SK-N-SH treated with all-trans-retinoic acid at 6 μM for 48 hours (cell line): ENCODE results near the gene TUBB1.

Experiments used
- ATAC-seq: fragments of 200-7000 bp; cut with Tn5 transposase; 3 replicates; pipeline ENCODE4 v1.9.1; 2020; ENCODE audit warnings: mild to moderate bottlenecking, moderate library complexity
- ARNTL ChIP-seq: fragments of 450-650 bp; formaldehyde crosslinking; IDR thresholded peaks from 2 replicates; pipeline ENCODE4 v1.5.0; 2020; ENCODE audit warnings: low read depth, mild to moderate bottlenecking, moderate library complexity, borderline replicate concordance
- BACH2 ChIP-seq: fragments of 250-450 bp; sonication (Bioruptor Pico); IDR thresholded peaks from 2 replicates; pipeline ENCODE4 v1.9.0; 2021; ENCODE audit warnings: mild to moderate bottlenecking, borderline replicate concordance
- CREB5 ChIP-seq: fragments of 250-450 bp; sonication (Bioruptor Pico); IDR thresholded peaks from 2 replicates; pipeline ENCODE4 v1.5.1; 2020; ENCODE audit warnings: low read depth, mild to moderate bottlenecking, moderate library complexity
- CSDC2 ChIP-seq: fragments of 250-450 bp; sonication (Bioruptor Pico); IDR thresholded peaks from 2 replicates; pipeline ENCODE4 v1.5.0; 2020; ENCODE audit warnings: mild to moderate bottlenecking, moderate library complexity
- CSRNP3 ChIP-seq: fragments of 250-450 bp; sonication (Bioruptor Pico); IDR thresholded peaks from 2 replicates; pipeline ENCODE4 v1.5.1; 2021; ENCODE audit warnings: mild to moderate bottlenecking, moderate library complexity
- ESRRG ChIP-seq: fragments of 250-450 bp; sonication (Bioruptor Pico); IDR thresholded peaks from 2 replicates; pipeline ENCODE4 v1.6.1; 2021; ENCODE audit warnings: mild to moderate bottlenecking
- GLIS3 ChIP-seq: fragments of 250-450 bp; sonication (Bioruptor Pico); IDR thresholded peaks from 2 replicates; pipeline ENCODE4 v1.5.0; 2020; ENCODE audit warnings: mild to moderate bottlenecking, moderate library complexity
- ISL1 ChIP-seq: fragments of 250-450 bp; sonication (Bioruptor Pico); IDR thresholded peaks from 2 replicates; pipeline ENCODE4 v2.1.2; 2022; ENCODE audit warnings: mild to moderate bottlenecking, moderate library complexity
- OSR1 ChIP-seq: fragments of 250-450 bp; sonication (Bioruptor Pico); IDR thresholded peaks from 2 replicates; pipeline ENCODE4 v1.8.0; 2022; ENCODE audit warnings: moderate library complexity, mild to moderate bottlenecking, inconsistent platforms
- PATZ1 ChIP-seq: fragments of 250-450 bp; sonication (Bioruptor Pico); IDR thresholded peaks from 2 replicates; pipeline ENCODE4 v1.8.0; 2020; ENCODE audit warnings: mild to moderate bottlenecking, moderate library complexity, borderline replicate concordance
- POU6F1 ChIP-seq: fragments of 250-450 bp; sonication (Bioruptor Pico); IDR thresholded peaks from 2 replicates; pipeline ENCODE4 v1.8.0; 2021; ENCODE audit warnings: low read depth, mild to moderate bottlenecking, moderate library complexity, borderline replicate concordance
- PPARA ChIP-seq: fragments of 250-450 bp; sonication (Bioruptor Pico); IDR thresholded peaks from 2 replicates; pipeline ENCODE4 v1.5.0; 2020; ENCODE audit warnings: mild to moderate bottlenecking, borderline replicate concordance
- RARB ChIP-seq: fragments of 250-450 bp; sonication (Bioruptor Pico); IDR thresholded peaks from 2 replicates; pipeline ENCODE4 v1.8.0; 2021; ENCODE audit warnings: mild to moderate bottlenecking, moderate library complexity
- SNAI2 ChIP-seq: fragments of 250-450 bp; sonication (Bioruptor Pico); IDR thresholded peaks from 2 replicates; pipeline ENCODE4 v1.5.0; 2020; ENCODE audit warnings: mild to moderate bottlenecking, moderate library complexity
- TCF4 ChIP-seq: fragments of 250-450 bp; sonication (Bioruptor Pico); IDR thresholded peaks from 2 replicates; pipeline ENCODE4 v1.8.0; 2021; ENCODE audit warnings: mild to moderate bottlenecking, moderate library complexity, borderline replicate concordance
- TOX ChIP-seq: fragments of 250-450 bp; sonication (Bioruptor Pico); IDR thresholded peaks from 2 replicates; pipeline ENCODE4 v1.8.0; 2021; ENCODE audit warnings: mild to moderate bottlenecking, moderate library complexity, borderline replicate concordance
- TSHZ2 ChIP-seq: fragments of 250-450 bp; sonication (Bioruptor Pico); IDR thresholded peaks from 2 replicates; pipeline ENCODE4 v1.5.0; 2020; ENCODE audit warnings: mild to moderate bottlenecking, moderate library complexity
- ZC3H10 ChIP-seq: fragments of 250-450 bp; sonication (Bioruptor Pico); IDR thresholded peaks from 2 replicates; pipeline ENCODE4 v1.5.1; 2021; ENCODE audit warnings: mild to moderate bottlenecking, moderate library complexity
- ZFP3 ChIP-seq: fragments of 250-450 bp; sonication (Bioruptor Pico); IDR thresholded peaks from 2 replicates; pipeline ENCODE4 v1.5.0; 2020; ENCODE audit warnings: mild to moderate bottlenecking, moderate library complexity
- ZFP30 ChIP-seq: fragments of 450-650 bp; formaldehyde crosslinking; IDR thresholded peaks from 2 replicates; pipeline ENCODE4 v1.5.0; 2022; ENCODE audit warnings: mild to moderate bottlenecking, moderate library complexity
- ZNF565 ChIP-seq: fragments of 450-650 bp; formaldehyde crosslinking; conservative IDR thresholded peaks from 2 replicates; pipeline ENCODE4 v1.5.0; 2020; ENCODE audit warnings: low read depth, mild to moderate bottlenecking, moderate library complexity
- ZNF70 ChIP-seq: fragments of 450-650 bp; formaldehyde crosslinking; IDR thresholded peaks from 2 replicates; pipeline ENCODE4 v1.5.0; 2020; ENCODE audit warnings: mild to moderate bottlenecking, moderate library complexity
- ZNF8 ChIP-seq: fragments of 450-650 bp; formaldehyde crosslinking; IDR thresholded peaks from 2 replicates; pipeline ENCODE4 v1.5.0; 2020; ENCODE audit warnings: mild to moderate bottlenecking, moderate library complexity

TUBB1 gene

GRCh38 chr20:59022754-59023153 lies 3.5 kb downstream of the TUBB1 start:
- TF ChIP-seq RARB (no peak), PATZ1 (CRISPR knock-in tag) (no peak), ZNF8 (CRISPR knock-in tag) (no peak), SNAI2 (CRISPR knock-in tag) (no peak), ARNTL (CRISPR knock-in tag) (no peak), ZNF70 (CRISPR knock-in tag) (no peak), TOX (no peak), OSR1 (CRISPR knock-in tag) (no peak), ZFP3 (CRISPR knock-in tag) (no peak), ZNF565 (no peak), PPARA (CRISPR knock-in tag) (no peak), ISL1 (CRISPR knock-in tag) (no peak), BACH2 (CRISPR knock-in tag) (no peak), TSHZ2 (no peak), POU6F1 (CRISPR knock-in tag) (no peak), ZFP30 (CRISPR knock-in tag) (no peak), CSRNP3 (CRISPR knock-in tag) (no peak), CREB5 (CRISPR knock-in tag) (no peak), TCF4 (CRISPR knock-in tag) (no peak)
- ATAC-seq: no peak

GRCh38 chr20:59023616-59024015 lies 4.4 kb downstream of the TUBB1 start:
- no peak for ATAC-seq
- TF ChIP-seq TSHZ2: no peak
- no peak for TF ChIP-seq CREB5 (CRISPR knock-in tag)
- TF ChIP-seq TCF4 (CRISPR knock-in tag): no peak
- TF ChIP-seq ZNF565: no peak
- TF ChIP-seq CSRNP3 (CRISPR knock-in tag): no peak
- no peak for TF ChIP-seq PATZ1 (CRISPR knock-in tag)
- no peak for TF ChIP-seq CSDC2
- no peak for TF ChIP-seq ZFP3 (CRISPR knock-in tag)
- no peak for TF ChIP-seq SNAI2 (CRISPR knock-in tag)
- no peak for TF ChIP-seq ZFP30 (CRISPR knock-in tag)
- no peak for TF ChIP-seq ESRRG (CRISPR knock-in tag)
- no peak for TF ChIP-seq GLIS3
- no peak for TF ChIP-seq ZC3H10 (CRISPR knock-in tag)
- TF ChIP-seq TOX: no peak
- no peak for TF ChIP-seq ZNF70 (CRISPR knock-in tag)
